Activated CD8-positive, alpha-beta T cell treated with anti-CD3 and anti-CD28 coated beads for 36 hours (primary cell): ENCODE results near the gene DOCK2. TPM values are rescaled to one million over a fixed set of nuclear protein-coding genes. Genes with fewer than 3 reads are reported as not detected.

Experiments
- ATAC-seq: fragments of 200-7000 bp; cut with Tn5 transposase; one replicate; pipeline ENCODE4 v1.10.0; 2021; ENCODE audit warnings: mild to moderate bottlenecking, moderate library complexity
- CTCF ChIA-PET: fragments of 350-600 bp; sonication (Branson Sonifier 250); formaldehyde crosslinking; loops from one replicate; lab custom pipeline; 2021; ENCODE audit warnings: antibody characterized with exemption; lab: Charles Lee
- POLR2A ChIA-PET: fragments of 350-600 bp; sonication (Branson Sonifier 250); formaldehyde crosslinking; loops from one replicate; lab custom pipeline; 2021; ENCODE audit warnings: antibody characterized with exemption; lab: Charles Lee
- DNase-seq: peaks from one replicate; pipeline ENCODE4 v3.0.0-alpha.2; 2020
- H3K27ac Mint-ChIP-seq: one replicate; pipeline ENCODE4 v1.8.0; 2021; ENCODE audit warnings: mild to moderate bottlenecking, mixed read lengths
- H3K27me3 Mint-ChIP-seq: one replicate; pipeline ENCODE4 v1.8.0; 2021; ENCODE audit warnings: mixed read lengths
- H3K36me3 Mint-ChIP-seq: one replicate; pipeline ENCODE4 v1.8.0; 2021; ENCODE audit warnings: low read depth, mixed read lengths
- H3K4me1 Mint-ChIP-seq: one replicate; pipeline ENCODE4 v1.8.0; 2021; ENCODE audit warnings: low read depth, mixed read lengths
- H3K4me3 Mint-ChIP-seq: one replicate; pipeline ENCODE4 v1.8.0; 2021; ENCODE audit warnings: mild to moderate bottlenecking, moderate library complexity, mixed read lengths
- H3K9me3 Mint-ChIP-seq: one replicate; pipeline ENCODE4 v1.8.0; 2021; ENCODE audit warnings: mixed read lengths
- CTCF ChIP-seq: fragments of 200-600 bp; IDR thresholded peaks from one replicate; pipeline ENCODE4 v1.8.0; 2022; ENCODE audit warnings: antibody characterized with exemption, mild to moderate bottlenecking
- intact Hi-C: fragments of 100-400 bp; cut with micrococcal nuclease; formaldehyde crosslinking; loops from one replicate; pipeline ENCODE4 v1.10.0; 2022
- total RNA-seq, 2 experiments: library from RNA; stranded (reverse); gene quantifications; one replicate each; pipeline ENCODE4 v1.2.3, GENCODE V29; 2021

Gene DOCK2
- total RNA-seq, 2 experiments from 2014 or later, result 180 to 181 TPM

- H3K4me3 Mint-ChIP-seq, result no peak overlapping the region
- POLR2A ChIA-PET, result interaction anchor here (0.8 kb wide), 1 partner anchor 11 kb away, joined by 3 read pairs; no protein-coding TSS in a partner anchor
- ATAC-seq, result no peak
- H3K9me3 Mint-ChIP-seq, result no peaks in the 10 kb centered on the region
- no peak for TF ChIP-seq CTCF
- peaks cover 17% of the 10 kb centered on the region for H3K36me3 Mint-ChIP-seq
- CTCF ChIA-PET, result no interaction called here
- DNase-seq, result no peak
- H3K4me1 Mint-ChIP-seq, result no peaks in the 10 kb centered on the region
- H3K27ac Mint-ChIP-seq, result no peak overlapping the region
- intact Hi-C loops, result no loop called here
- H3K27me3 Mint-ChIP-seq, result no peaks in the 10 kb centered on the region
These were observed 249.6 kb downstream of the DOCK2 start for GRCh38 chr5:169886677-169887076.

GRCh38 chr5:169889572-169889971 is 252.5 kb downstream of the DOCK2 start:
- Mint-ChIP-seq H3K4me3 (no peak overlapping the region), H3K27ac (no peak overlapping the region), H3K27me3 (no peaks in the 10 kb centered on the region), H3K9me3 (no peaks in the 10 kb centered on the region), H3K4me1 (peaks cover 2% of the 10 kb centered on the region), H3K36me3 (peaks cover 17% of the 10 kb centered on the region)
- DNase-seq (no peak), ATAC-seq (no peak)
- ChIA-PET POLR2A (no interaction called here), CTCF (no interaction called here)
- intact Hi-C loops, result no loop called here
- TF ChIP-seq CTCF, result no peak

- H3K9me3 Mint-ChIP-seq, result no peaks in the 10 kb centered on the region
- ChIA-PET POLR2A (no interaction called here), CTCF (no interaction called here)
- H3K36me3 Mint-ChIP-seq, result peaks cover 23% of the 10 kb centered on the region
- no peaks in the 10 kb centered on the region for H3K27me3 Mint-ChIP-seq
- no peak for TF ChIP-seq CTCF
- H3K4me1 Mint-ChIP-seq, result peaks cover 2% of the 10 kb centered on the region
- DNase-seq, result no peak
- no peak overlapping the region for H3K27ac Mint-ChIP-seq
- ATAC-seq, result no peak
- intact Hi-C loops, result no loop called here
- H3K4me3 Mint-ChIP-seq, result no peak overlapping the region
These were observed 255.9 kb downstream of the DOCK2 start for GRCh38 chr5:169893010-169893409.

GRCh38 chr5:169893571-169893970 is 256.5 kb downstream of the DOCK2 start:
- peaks cover 2% of the 10 kb centered on the region for H3K4me1 Mint-ChIP-seq
- ChIA-PET CTCF (no interaction called here), POLR2A (no interaction called here)
- no peak for TF ChIP-seq CTCF
- peaks cover 27% of the 10 kb centered on the region for H3K36me3 Mint-ChIP-seq
- H3K27ac Mint-ChIP-seq, result no peak overlapping the region
- no peak overlapping the region for H3K4me3 Mint-ChIP-seq
- no peaks in the 10 kb centered on the region for H3K9me3 Mint-ChIP-seq
- DNase-seq (no peak), ATAC-seq (no peak)
- no peaks in the 10 kb centered on the region for H3K27me3 Mint-ChIP-seq
- intact Hi-C loops, result no loop called here

GRCh38 chr5:169895926-169896325 is 258.9 kb downstream of the DOCK2 start:
- DNase-seq (no peak), ATAC-seq (no peak)
- Mint-ChIP-seq H3K36me3 (peaks cover 36% of the 10 kb centered on the region), H3K4me1 (peaks cover 3% of the 10 kb centered on the region), H3K9me3 (no peaks in the 10 kb centered on the region), H3K27me3 (no peaks in the 10 kb centered on the region), H3K4me3 (no peak overlapping the region), H3K27ac (no peak overlapping the region)
- ChIA-PET POLR2A (no interaction called here), CTCF (no interaction called here)
- intact Hi-C loops, result no loop called here
- no peak for TF ChIP-seq CTCF
